ENCODE results near the gene SYTL3. TPM values are rescaled to one million over a fixed set of nuclear protein-coding genes. Genes with fewer than 3 reads are reported as not detected.

SYTL3 gene
- total RNA-seq, 2 donors from 2014 or later = 267 to 353 TPM

- ATAC-seq (replicated peaks in 1 of 2) = no peak
- no peaks in the 10 kb centered on the region for H3K27me3 Mint-ChIP-seq (ENCODE audit: low read depth)
- peak overlapping the region in 1 of 2 donors; percentile 31 for H3K4me3 Mint-ChIP-seq
These were observed 160.6 kb downstream of the SYTL3 start for GRCh38 chr6:158810155-158811095.

DNA sequence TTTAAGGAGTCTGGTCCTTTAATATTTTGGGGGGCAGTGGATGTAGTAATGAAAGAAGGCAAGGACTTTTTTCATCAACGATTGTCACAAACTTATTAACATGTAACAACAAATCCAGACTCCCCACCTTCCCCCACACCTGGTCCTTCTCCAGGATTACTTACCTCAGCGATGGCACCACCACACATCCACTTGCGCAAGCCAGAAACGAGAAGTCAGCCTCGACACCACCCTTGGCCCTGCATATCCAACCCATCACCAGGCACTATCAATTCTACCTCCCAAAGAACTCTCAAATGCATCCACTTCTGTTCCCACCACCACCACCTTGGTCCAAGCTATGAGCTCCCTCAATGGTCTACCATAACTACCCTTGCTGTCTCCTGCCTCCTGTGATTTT is 162.8 kb downstream of the SYTL3 start:
- Mint-ChIP-seq H3K4me3 (peak overlapping the region; percentile 89 to 99), H3K27me3 (ENCODE audit: low read depth) (no peaks in the 10 kb centered on the region), H3K4me1 (ENCODE audit: low read depth) (peaks cover 98% of the 10 kb centered on the region), H3K36me3 (ENCODE audit: insufficient read depth in 2 of 2) (peaks cover 25 to 73% of the 10 kb centered on the region in 2 donors), H3K27ac (peak overlapping the region; percentile 5), H3K9me3 (no peaks in the 10 kb centered on the region)
- DNase-seq (no peak), ATAC-seq (replicated peaks in 1 of 2) (no peak)

More at GRCh38 chr6:158810155-158811095, 160.6 kb downstream of the SYTL3 start:
- H3K27ac Mint-ChIP-seq = peak overlapping the region; percentile 73
- no peak for DNase-seq
- peaks cover 98% of the 10 kb centered on the region for H3K4me1 Mint-ChIP-seq (ENCODE audit: low read depth)
- peaks cover 14 to 61% of the 10 kb centered on the region in 2 donors for H3K36me3 Mint-ChIP-seq (ENCODE audit: insufficient read depth in 2 of 2)
- no peaks in the 10 kb centered on the region for H3K9me3 Mint-ChIP-seq

DNA sequence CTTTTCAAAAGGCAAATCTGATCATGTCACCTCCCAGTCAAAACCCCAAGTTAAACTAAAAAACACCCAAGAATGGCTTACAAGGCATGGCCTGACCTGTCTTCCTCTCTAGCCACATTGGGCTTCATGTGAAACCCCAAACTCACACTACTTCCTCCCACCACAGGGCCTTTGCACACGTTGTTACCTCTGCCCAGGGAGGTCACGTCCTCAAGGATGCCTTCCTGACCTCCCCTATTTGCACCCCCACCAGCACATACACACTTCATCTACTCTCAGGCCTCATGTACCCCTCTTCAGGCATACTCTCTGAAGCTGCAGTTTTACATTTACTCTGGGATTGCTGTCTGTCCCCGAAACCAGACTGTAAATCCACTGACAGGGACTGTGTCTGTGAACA is 163.2 kb downstream of the SYTL3 start:
- Mint-ChIP-seq H3K27ac (peak overlapping the region; percentile 5), H3K4me1 (ENCODE audit: low read depth) (peaks cover 97% of the 10 kb centered on the region), H3K4me3 (peak overlapping the region; percentile 89 to 99), H3K9me3 (no peaks in the 10 kb centered on the region), H3K27me3 (ENCODE audit: low read depth) (no peaks in the 10 kb centered on the region), H3K36me3 (ENCODE audit: insufficient read depth in 2 of 2) (peaks cover 29 to 72% of the 10 kb centered on the region in 2 donors)
- DNase-seq (no peak), ATAC-seq (replicated peaks in 1 of 2) (no peak)

Other genes with a start within 250 kb of the SYTL3 start
- 10 to 100 TPM; 12.9 to 14.1 TPM for gene TMEM181, start 90.0 kb upstream of the SYTL3 start, total RNA-seq
- 100 to 1,000 TPM; 111 to 127 TPM for gene DYNLT1, start 5.3 kb upstream of the SYTL3 start, total RNA-seq
- 100 to 1,000 TPM; 167 to 177 TPM for gene EZR, start 169.3 kb downstream of the SYTL3 start, total RNA-seq

Measured in activated T-cell treated with anti-CD3 and anti-CD28 coated beads, Interleukin-2, amount 50 U/mL, for 72 hours (primary cell).